CD4-positive, alpha-beta T cell treated with Interleukin-17A for 1 hour (primary cell): Measurements from ENCODE around the gene DSCAM.
"Not testable (repeated sequence)": the region's sequence is repeated elsewhere in the genome, so short reads cannot be mapped to it uniquely, and the experiment has no call there.

Source experiments
- DNase-seq: peaks from one replicate; pipeline ENCODE4 v3.0.0-alpha.2; 2020

Gene DSCAM

GRCh38 chr21:40282912-40283886 is 563.8 kb downstream of the DSCAM start:
- no peak for DNase-seq

- no peak for DNase-seq
Measured at GRCh38 chr21:40278345-40278744, 568.6 kb downstream of the DSCAM start.

- DNase-seq = no peak
Measured at GRCh38 chr21:40276001-40276400, 571.0 kb downstream of the DSCAM start.

DNA sequence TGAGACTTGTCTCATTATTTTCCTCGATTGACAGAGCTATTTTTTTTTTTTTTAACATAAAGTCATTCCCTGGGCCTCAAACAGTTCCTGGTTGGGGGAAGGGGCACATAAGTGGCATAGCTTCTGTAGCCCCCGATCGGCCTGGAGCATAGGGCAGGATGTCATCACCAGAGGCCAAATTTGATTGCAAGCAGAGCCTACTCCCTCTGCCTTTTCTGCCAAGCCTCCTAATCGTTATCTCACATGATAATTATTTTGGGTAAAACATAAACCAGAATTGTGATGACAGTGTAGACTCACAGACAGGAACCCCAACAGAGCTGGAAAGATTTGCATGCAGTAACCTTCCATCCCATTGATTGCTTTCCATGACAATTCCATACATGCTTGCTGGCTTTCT is 574.9 kb downstream of the DSCAM start:
- no peak for DNase-seq

DNA sequence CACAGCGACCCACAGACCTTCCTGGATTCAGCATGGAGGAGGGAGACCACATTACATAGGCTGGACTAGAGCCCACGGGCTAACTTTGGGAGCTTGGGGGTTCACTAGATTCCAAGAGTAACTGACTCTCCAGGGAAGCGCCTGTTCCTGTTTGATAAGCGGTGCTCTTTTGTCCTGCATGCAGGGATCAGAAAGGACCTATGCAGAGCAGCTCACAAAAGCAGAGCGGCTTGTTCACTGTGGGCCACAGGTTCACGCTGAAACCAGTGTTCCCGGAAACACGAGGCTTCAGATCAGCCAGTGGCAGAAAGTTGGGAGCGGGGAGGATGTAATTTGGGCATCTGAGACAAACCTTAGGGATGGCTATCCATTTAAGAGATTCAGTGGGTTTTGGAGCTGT is 575.8 kb downstream of the DSCAM start:
- no peak for DNase-seq

GRCh38 chr21:40270047-40270446 is 576.9 kb downstream of the DSCAM start:
- DNase-seq = no peak

DNA sequence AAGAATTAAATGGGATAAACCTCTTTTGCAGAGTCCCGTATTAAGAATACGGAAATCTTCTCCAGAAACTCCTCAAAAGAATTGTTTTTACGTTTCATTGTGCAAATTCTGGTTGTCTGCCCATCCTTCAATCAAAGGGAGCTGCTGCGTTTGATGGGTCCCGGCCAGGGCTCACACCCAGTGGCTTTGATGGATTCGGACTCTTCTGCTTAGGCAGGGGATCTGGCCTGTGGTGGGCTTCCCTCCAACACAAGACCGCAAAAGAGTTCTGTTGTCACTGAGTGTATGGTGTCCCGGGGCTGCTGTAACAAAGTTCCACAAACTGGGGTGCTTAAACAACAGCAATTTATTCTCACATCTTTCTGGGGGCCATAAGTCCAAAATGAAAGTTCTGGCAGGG is 577.7 kb downstream of the DSCAM start:
- no peak for DNase-seq

DNA sequence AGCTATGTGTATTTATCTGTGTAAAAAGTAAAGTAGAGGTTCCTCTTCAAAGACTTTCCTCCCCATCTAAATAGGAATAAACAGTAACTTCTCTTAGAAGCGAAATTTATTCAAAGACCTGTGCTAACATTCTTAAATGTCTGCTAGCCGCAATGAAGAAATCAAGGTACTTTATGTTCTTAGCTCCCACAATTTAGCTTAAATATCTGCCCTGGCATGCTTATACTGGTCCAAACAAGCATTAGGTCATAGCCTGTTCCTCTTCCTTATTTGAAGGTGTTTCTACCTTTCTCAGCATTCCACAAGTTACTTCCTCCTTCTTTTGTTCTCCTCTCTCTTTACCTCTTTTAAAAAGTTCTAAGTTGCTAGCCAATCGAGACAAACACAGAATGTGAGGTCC is 588.5 kb downstream of the DSCAM start:
- DNase-seq = not testable (repeated sequence)

DNA sequence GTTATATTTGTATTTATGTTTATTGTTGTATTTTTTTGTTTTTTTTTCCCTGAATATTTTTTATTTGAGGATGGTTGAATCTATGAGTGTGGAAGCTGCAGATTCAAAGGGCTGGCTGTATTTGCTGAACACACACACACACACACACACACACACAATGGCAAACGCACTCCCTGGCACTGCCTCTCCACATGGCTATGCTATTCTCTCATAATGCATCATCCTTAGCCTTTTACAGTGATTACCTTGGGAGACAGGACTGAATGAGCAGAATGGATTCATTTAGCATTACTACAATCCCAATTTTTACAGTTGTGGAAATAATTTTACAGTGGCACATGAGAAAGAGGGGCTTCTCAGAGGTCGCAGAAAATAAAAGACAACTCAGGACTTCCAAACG is 589.6 kb downstream of the DSCAM start:
- no peak for DNase-seq

GRCh38 chr21:40255518-40256444 is 591.2 kb downstream of the DSCAM start:
- no peak for DNase-seq

GRCh38 chr21:40254540-40255465 is 592.2 kb downstream of the DSCAM start:
- DNase-seq = no peak

- DNase-seq = no peak
Measured at GRCh38 chr21:40253112-40253511, 593.8 kb downstream of the DSCAM start.

DNA sequence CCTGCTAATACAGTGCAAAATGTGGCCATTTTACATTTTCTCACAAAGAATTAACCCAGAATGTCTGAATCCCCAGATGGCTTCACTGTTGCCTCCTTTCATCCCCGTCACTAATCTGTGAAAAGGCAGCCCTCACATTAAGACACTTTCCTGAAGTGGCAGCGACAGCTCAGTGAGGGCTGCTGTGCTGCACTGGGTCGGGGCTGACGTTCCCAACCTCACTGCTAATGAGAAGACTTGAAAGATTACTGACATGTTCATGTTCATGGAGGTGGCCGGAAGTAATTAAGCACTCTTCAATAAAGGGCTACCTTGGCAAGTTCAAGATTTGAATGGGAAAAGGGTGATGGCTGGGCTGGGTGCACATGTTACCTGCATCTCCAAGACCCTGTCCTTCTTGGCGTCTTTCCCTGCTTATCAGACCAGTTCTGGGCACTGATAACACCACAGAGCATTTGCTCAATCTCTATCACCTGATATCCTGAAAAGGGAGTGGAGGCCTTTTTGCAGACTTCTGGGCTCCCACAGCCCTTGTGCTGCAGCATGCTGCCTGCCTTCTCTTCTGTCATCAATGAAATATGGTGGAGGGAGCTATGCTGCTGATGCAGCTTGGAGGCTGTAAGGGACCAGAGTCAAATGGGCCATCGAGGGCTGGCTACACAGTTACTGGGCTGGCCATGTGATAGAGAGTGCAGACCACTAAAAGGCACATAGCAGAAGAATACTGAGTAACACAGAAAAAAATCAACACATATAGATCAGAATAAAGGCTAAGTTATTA is 596.3 kb downstream of the DSCAM start:
- no peak for DNase-seq

DNA sequence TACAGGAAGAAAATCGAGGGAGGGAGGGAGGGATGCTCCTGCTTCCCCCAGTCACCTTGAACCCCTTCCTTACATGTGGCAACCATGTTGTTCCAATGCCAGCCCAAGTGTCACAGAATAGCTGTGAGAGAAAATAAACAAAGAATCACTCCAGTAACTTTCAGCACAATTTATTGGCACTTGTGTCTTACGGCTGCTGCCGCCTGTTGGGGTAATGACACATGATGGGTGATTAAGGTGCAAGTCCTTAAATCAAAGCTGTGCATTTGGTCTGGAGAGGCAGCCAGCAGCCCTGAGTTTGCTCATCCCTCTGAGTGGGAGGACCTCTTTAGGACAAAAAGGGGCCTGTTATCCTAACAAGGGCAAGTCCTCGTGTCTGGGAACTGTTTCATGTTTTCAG is 602.0 kb downstream of the DSCAM start:
- no peak for DNase-seq

DNA sequence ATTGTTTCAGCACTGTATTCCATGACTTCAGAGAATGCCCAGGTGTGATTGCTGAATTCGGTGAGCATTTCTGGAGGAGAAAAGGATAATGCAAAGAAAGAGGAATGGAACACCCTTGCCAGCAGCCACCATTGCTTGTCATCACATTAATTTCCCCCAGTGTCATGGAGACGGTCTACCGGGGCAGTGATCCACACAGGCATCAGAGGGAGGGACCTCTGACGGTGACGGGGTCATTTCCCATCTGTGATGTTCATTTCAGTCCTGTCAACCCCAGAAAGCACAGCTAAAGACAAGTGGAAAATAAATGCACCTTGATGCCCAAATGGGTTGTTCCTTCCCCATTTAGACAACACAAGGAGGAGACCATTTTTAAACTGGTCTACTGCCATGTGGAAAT is 603.3 kb downstream of the DSCAM start:
- no peak for DNase-seq

- no peak for DNase-seq
Measured at GRCh38 chr21:40242586-40243265, 604.2 kb downstream of the DSCAM start.

- no peak for DNase-seq
Measured at GRCh38 chr21:40235528-40235927, 611.4 kb downstream of the DSCAM start.

DNA sequence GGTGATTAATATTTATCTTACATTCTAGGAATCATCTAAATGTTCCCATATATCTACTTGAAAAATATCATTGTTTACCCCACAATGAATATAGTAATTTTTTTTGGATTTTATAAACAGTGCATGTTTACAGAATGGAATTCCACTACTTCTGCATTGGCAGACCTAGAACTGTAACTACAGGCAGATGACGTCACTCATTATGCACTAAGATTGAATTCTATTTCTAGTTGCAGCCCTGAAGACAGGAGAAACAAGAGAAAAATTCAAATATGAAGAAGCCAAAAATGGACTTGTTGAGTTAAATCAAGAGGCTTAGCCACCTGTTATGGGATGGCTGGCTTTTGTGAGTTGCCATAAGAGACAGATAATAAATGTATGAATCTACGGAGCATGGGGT is 615.0 kb downstream of the DSCAM start:
- DNase-seq = no peak

DNA sequence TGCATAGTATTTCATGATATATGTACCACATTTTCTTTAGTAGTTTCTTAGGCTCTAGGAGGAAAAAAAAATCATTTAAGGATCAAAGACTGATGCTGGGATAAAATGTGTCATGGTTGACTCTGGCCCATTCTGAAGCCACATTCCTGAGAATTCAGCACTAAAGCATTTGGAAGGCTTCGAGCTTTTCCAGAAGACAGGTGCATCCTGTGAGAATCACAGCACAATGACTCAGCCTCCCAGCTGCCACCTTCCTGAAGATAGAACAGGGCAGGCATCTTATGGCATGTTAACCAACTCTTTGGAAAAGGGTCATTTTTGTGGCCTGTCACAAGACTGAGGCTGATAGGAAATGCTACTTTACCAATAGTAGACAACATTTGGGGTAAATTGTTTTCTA is 619.9 kb downstream of the DSCAM start:
- DNase-seq = no peak

GRCh38 chr21:40215941-40216340 is 631.0 kb downstream of the DSCAM start:
- DNase-seq = no peak

GRCh38 chr21:40210251-40210650 is 636.7 kb downstream of the DSCAM start:
- no peak for DNase-seq
